ENCODE measurements around the gene RAB22A.

RAB22A gene

DNA sequence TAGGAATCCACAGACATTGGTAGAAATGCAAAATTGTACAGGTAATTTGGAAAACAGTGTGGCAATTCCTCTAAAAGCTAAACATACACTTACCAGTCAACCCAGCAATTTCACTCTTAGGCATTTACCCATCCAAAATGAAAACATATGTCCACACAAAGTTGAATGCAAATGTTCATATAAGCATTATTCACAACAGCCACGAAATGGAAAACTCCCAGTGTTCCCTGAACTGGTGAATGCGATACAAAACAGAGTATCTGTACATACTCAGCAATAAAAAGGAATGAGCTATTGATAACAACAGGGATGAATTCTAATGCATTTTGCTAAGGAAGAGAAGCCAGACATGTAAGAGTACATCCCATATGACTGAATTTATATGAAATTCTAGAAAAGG lies 32.4 kb upstream of the RAB22A start:
- H3K27ac ChIP-seq (ENCODE audit: insufficient read depth, low read depth, low read length, poor library complexity, severe bottlenecking) = no peak overlapping the region
- no peaks in the 10 kb centered on the region for H3K4me1 ChIP-seq (ENCODE audit: control insufficient read depth, insufficient read depth, low read length)
- no peak overlapping the region for H3K4me3 ChIP-seq (ENCODE audit: insufficient read depth, low read depth, low read length)
- WGBS, 2 experiments = 85 to 97% methylated on average over 2 of the region's 2 CpGs
- no peaks in the 10 kb centered on the region for H3K9me3 ChIP-seq (ENCODE audit: control insufficient read depth, low read length)
- no peaks in the 10 kb centered on the region for H3K27me3 ChIP-seq (ENCODE audit: control insufficient read depth, insufficient read depth, low read length, poor library complexity, severe bottlenecking)
- H3K36me3 ChIP-seq (ENCODE audit: control insufficient read depth, insufficient read depth, low read length) = no peaks in the 10 kb centered on the region

DNA sequence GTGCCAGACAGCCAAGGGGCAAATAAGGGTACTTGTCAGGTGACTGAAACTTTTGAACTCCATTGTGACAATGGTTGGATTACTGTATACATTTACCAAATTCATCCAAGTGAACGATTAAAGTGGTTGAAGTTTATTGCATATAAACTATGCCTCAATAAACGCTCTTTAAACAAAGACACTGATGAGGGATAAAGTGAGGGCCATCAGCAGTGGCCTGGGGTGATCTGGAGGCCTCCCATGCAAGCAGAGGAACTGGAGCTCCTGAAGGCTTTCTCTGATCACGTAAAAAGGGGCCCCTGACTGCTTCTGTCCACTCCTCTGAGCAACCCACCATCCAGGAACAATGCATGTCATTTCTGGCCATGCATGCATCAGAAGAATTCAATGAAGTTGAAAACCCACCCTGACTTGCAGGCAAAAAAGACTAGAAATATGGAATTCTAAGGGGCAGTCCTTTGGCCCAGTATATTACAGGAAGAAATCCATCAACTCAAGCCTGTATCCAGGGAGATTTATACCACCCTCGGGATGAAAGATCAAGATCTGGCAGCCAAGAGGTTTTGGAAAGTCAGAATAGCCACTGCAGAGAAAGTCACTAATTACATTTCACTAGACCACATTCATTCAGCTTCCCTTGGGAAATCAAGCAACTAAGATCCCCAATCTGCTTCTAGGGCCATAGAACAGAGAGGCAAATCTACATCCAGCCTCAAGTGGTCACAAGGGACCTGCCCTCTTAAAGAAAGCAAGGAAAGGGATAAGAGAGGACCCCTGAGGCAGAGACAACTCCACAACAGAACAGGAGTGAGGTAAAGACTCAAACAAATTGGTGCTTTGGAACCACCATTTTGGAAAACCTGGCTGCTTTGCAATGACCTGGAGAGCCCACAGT lies 31.7 kb upstream of the RAB22A start:
- Histone ChIP-seq H3K27me3 (ENCODE audit: control insufficient read depth, insufficient read depth, low read length, poor library complexity, severe bottlenecking) (no peaks in the 10 kb centered on the region), H3K36me3 (ENCODE audit: control insufficient read depth, insufficient read depth, low read length) (no peaks in the 10 kb centered on the region), H3K4me3 (ENCODE audit: insufficient read depth, low read depth, low read length) (no peak overlapping the region), H3K27ac (ENCODE audit: insufficient read depth, low read depth, low read length, poor library complexity, severe bottlenecking) (no peak overlapping the region), H3K9me3 (ENCODE audit: control insufficient read depth, low read length) (no peaks in the 10 kb centered on the region), H3K4me1 (ENCODE audit: control insufficient read depth, insufficient read depth, low read length) (no peaks in the 10 kb centered on the region)
- 92 to 94% methylated on average over 4 of the region's 4 CpGs for WGBS, 2 experiments

DNA sequence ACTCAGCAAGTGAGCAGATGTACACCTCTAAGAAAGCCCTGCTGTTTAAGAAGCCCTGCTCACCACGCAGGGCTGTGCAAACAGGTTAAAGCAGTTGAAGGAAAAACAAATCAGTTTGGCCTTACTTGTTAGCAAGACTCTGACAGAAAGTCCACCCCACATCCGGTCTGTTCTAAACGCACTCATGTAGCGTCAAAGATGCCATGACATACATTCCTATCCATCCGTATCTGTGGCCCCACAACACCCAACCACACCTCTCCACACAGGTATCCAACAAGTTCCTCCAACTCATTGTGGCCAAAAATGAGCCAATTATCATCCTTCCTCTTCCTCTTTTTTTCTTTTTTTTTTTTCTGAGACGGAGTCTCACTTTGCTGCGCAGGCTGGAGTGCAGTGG lies 22.8 kb upstream of the RAB22A start:
- no peaks in the 10 kb centered on the region for H3K27me3 ChIP-seq (ENCODE audit: control insufficient read depth, insufficient read depth, low read length, poor library complexity, severe bottlenecking)
- H3K4me1 ChIP-seq (ENCODE audit: control insufficient read depth, insufficient read depth, low read length) = no peaks in the 10 kb centered on the region
- no peaks in the 10 kb centered on the region for H3K9me3 ChIP-seq (ENCODE audit: control insufficient read depth, low read length)
- H3K4me3 ChIP-seq (ENCODE audit: insufficient read depth, low read depth, low read length) = no peak overlapping the region
- no peaks in the 10 kb centered on the region for H3K36me3 ChIP-seq (ENCODE audit: control insufficient read depth, insufficient read depth, low read length)
- WGBS, 2 experiments = 80 to 82% methylated on average over 7 of the region's 7 CpGs
- H3K27ac ChIP-seq (ENCODE audit: insufficient read depth, low read depth, low read length, poor library complexity, severe bottlenecking) = no peak overlapping the region

DNA sequence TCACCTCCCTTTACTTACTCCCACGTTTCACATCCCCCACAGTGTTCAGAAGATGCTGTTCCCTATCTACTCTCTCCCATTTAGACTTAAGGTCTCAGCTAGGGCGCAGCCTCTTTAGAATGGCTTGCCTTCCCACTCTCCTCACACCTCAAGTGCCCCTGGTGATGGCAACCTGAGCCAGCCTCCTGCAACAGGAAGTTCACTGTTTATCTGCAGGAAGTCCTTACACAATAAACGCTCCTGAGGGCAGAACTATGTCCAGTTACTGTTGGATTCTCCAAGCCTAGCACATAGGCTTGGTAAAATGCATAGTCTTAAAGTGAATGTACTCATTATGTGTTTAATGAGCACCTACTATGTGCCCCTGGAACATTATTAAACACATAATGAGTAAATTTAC lies 21.9 kb upstream of the RAB22A start:
- no peak overlapping the region for H3K27ac ChIP-seq (ENCODE audit: insufficient read depth, low read depth, low read length, poor library complexity, severe bottlenecking)
- H3K36me3 ChIP-seq (ENCODE audit: control insufficient read depth, insufficient read depth, low read length) = no peaks in the 10 kb centered on the region
- H3K4me3 ChIP-seq (ENCODE audit: insufficient read depth, low read depth, low read length) = no peak overlapping the region
- H3K27me3 ChIP-seq (ENCODE audit: control insufficient read depth, insufficient read depth, low read length, poor library complexity, severe bottlenecking) = no peaks in the 10 kb centered on the region
- H3K4me1 ChIP-seq (ENCODE audit: control insufficient read depth, insufficient read depth, low read length) = no peaks in the 10 kb centered on the region
- no peaks in the 10 kb centered on the region for H3K9me3 ChIP-seq (ENCODE audit: control insufficient read depth, low read length)
- WGBS, 2 experiments = 63 to 64% methylated on average over 3 of the region's 3 CpGs

DNA sequence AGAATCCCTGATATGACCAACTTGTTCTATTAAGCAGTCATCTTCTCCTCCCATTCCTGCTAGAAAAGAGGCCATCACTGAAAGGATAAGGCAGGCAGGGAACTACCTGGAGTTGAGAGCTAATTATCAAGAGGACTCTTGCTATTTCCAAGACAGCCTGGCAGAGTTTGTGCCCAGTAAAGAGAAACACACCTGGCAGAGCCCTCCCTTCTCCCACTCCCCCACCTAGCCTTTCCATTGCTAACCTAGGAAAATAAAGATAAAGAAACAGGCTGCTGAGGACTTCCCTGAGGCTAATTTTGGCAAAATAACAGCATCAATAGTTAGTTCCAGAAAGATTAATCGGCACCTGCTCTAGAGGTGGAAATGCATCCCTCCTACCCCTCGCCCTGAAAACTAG lies 20.4 kb upstream of the RAB22A start:
- no peaks in the 10 kb centered on the region for H3K27me3 ChIP-seq (ENCODE audit: control insufficient read depth, insufficient read depth, low read length, poor library complexity, severe bottlenecking)
- H3K4me3 ChIP-seq (ENCODE audit: insufficient read depth, low read depth, low read length) = no peak overlapping the region
- 97% methylated on average over 2 of the region's 2 CpGs for WGBS, 2 experiments
- no peak overlapping the region for H3K27ac ChIP-seq (ENCODE audit: insufficient read depth, low read depth, low read length, poor library complexity, severe bottlenecking)
- no peaks in the 10 kb centered on the region for H3K4me1 ChIP-seq (ENCODE audit: control insufficient read depth, insufficient read depth, low read length)
- H3K36me3 ChIP-seq (ENCODE audit: control insufficient read depth, insufficient read depth, low read length) = no peaks in the 10 kb centered on the region
- H3K9me3 ChIP-seq (ENCODE audit: control insufficient read depth, low read length) = no peaks in the 10 kb centered on the region

DNA sequence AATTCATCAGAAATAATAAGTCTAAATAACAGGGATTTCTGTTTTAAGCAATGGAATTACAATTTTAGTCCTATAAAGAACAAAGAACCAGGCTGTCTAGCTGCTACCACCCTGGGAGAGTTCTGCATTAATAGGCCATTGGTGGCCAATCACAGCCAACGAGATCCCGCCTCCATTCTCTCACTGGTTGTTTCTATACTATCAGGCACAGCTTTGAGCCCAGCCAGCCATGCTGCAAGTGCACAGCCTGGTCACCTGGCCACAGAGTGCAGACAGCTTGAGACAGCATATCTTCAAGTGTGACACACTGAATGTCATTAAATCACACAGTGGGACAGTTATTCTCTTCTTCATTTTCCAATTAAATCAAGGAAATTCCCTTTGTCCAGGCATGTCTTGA lies 16.1 kb upstream of the RAB22A start:
- Histone ChIP-seq H3K9me3 (ENCODE audit: control insufficient read depth, low read length) (no peaks in the 10 kb centered on the region), H3K27me3 (ENCODE audit: control insufficient read depth, insufficient read depth, low read length, poor library complexity, severe bottlenecking) (no peaks in the 10 kb centered on the region), H3K4me1 (ENCODE audit: control insufficient read depth, insufficient read depth, low read length) (no peaks in the 10 kb centered on the region), H3K36me3 (ENCODE audit: control insufficient read depth, insufficient read depth, low read length) (no peaks in the 10 kb centered on the region), H3K27ac (ENCODE audit: insufficient read depth, low read depth, low read length, poor library complexity, severe bottlenecking) (no peak overlapping the region), H3K4me3 (ENCODE audit: insufficient read depth, low read depth, low read length) (no peak overlapping the region)
- 84 to 89% methylated on average over 2 of the region's 2 CpGs for WGBS, 2 experiments

DNA sequence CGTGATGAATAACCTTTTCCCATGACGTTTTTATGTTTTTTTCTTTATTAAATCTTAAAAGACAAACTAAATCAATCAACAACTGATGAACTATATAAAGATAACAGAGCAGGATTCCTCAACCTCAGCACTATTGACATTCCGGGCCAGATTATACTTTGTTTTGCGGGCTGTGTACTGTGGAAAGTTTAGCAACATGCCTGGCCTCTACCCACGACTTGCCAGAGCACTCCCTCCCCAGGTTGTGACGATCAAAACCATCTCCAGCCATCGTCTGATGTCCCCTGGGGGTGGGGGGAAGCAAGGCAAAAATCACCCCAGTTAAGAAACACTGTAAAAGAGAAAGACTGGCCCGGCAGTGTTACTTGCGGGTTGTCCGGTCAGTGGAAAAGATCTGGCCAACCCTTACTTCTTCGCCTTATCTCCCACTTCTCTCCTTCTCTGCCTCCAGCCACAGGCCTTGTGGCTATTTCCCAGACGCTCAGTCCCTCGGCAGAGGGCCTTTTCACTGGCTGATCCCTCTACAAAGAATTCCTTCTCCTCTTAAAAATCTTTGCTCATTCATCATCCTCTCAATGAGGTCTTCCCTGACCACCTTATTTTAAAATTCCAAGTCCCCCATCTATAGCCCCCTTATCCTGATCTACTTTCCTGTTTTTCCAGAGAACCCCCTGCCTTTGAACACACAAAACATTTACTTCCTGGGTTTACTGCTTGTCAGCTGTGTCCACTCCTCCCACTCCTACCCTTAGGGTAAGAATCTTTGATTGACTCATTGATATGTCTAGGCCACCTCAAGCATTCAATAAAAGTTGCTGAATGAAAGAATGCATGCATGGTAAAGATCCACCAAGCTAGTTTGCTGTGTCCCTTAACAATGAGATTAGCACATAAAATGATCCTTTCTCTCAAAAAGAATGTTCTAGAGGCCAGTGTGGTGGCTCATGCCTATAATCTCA lies 14.7 kb upstream of the RAB22A start:
- H3K36me3 ChIP-seq (ENCODE audit: control insufficient read depth, insufficient read depth, low read length) = no peaks in the 10 kb centered on the region
- no peaks in the 10 kb centered on the region for H3K27me3 ChIP-seq (ENCODE audit: control insufficient read depth, insufficient read depth, low read length, poor library complexity, severe bottlenecking)
- H3K4me1 ChIP-seq (ENCODE audit: control insufficient read depth, insufficient read depth, low read length) = no peaks in the 10 kb centered on the region
- peak overlapping the region; percentile 2 for H3K27ac ChIP-seq (ENCODE audit: insufficient read depth, low read depth, low read length, poor library complexity, severe bottlenecking)
- WGBS, 2 experiments = 75 to 76% methylated on average over 11 to 12 of the region's 13 CpGs
- no peak overlapping the region for H3K4me3 ChIP-seq (ENCODE audit: insufficient read depth, low read depth, low read length)
- no peaks in the 10 kb centered on the region for H3K9me3 ChIP-seq (ENCODE audit: control insufficient read depth, low read length)

DNA sequence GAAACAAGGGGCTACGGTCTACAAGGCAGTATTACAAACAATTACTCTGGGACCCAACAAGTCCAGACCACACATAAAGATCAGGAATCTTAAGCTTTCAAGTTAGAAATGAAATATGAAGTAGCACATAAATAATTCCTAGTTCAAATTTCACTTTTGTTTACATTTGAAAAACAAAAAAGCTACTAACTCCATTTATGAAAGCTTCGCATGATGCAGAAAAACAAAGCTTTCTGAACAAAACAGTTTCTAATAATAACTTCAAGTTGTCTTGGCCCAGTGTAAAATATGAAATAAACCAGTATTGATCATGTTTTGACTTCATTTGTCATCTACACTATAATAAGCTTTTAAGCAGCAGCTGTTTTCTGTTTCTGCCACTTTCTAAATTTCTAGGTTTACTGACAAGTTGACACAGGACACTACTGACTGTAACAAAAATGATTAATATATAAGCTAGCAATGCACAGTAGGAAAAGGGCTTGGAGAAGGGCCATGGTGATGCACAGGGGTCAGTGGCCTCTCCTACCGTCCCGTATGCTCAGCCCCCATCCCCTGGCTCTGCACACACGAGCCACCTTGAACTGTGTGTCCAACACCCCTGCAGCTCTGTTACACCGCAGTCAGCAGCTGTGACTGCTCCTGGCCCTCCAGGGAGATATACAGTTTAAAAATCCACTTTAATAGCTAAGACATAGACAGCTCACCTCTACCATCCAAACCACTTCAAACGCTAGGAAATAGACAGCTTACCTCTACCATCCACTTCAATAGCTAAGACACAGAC lies 13.3 kb upstream of the RAB22A start:
- Histone ChIP-seq H3K4me1 (ENCODE audit: control insufficient read depth, insufficient read depth, low read length) (no peaks in the 10 kb centered on the region), H3K27ac (ENCODE audit: insufficient read depth, low read depth, low read length, poor library complexity, severe bottlenecking) (no peak overlapping the region), H3K36me3 (ENCODE audit: control insufficient read depth, insufficient read depth, low read length) (no peaks in the 10 kb centered on the region), H3K27me3 (ENCODE audit: control insufficient read depth, insufficient read depth, low read length, poor library complexity, severe bottlenecking) (no peaks in the 10 kb centered on the region), H3K4me3 (ENCODE audit: insufficient read depth, low read depth, low read length) (no peak overlapping the region), H3K9me3 (ENCODE audit: control insufficient read depth, low read length) (no peaks in the 10 kb centered on the region)
- 95 to 96% methylated on average over 6 to 7 of the region's 7 CpGs for WGBS, 2 experiments

DNA sequence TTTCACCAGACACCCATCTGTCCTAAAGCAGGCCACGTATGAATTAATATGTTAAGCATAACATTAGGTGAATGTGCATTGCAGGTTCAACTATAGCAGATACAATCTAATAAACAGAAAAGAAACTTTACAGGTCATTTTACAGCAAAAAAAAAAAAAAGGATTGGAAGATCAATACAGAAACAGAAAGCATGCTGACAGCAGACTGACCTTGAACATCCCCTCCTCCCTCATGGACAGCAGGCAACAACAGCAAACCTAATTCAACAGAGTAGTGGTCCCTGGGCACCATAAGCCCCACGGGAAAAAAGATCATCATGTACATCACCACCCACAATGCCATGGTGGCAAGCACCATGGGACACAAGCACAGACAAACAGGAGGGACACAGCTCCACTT lies 12.1 kb upstream of the RAB22A start:
- WGBS, 2 experiments = 0 to 50% methylated on average over 1 to 2 of the region's 2 CpGs
- H3K27ac ChIP-seq (ENCODE audit: insufficient read depth, low read depth, low read length, poor library complexity, severe bottlenecking) = no peak overlapping the region

More for the DNA sequence above, 12.1 kb upstream of the RAB22A start:
- Histone ChIP-seq H3K9me3 (ENCODE audit: control insufficient read depth, low read length) (no peaks in the 10 kb centered on the region), H3K27me3 (ENCODE audit: control insufficient read depth, insufficient read depth, low read length, poor library complexity, severe bottlenecking) (no peaks in the 10 kb centered on the region), H3K4me1 (ENCODE audit: control insufficient read depth, insufficient read depth, low read length) (no peaks in the 10 kb centered on the region), H3K36me3 (ENCODE audit: control insufficient read depth, insufficient read depth, low read length) (no peaks in the 10 kb centered on the region), H3K4me3 (ENCODE audit: insufficient read depth, low read depth, low read length) (no peak overlapping the region)

All from ectodermal cell (in vitro differentiated cells).